22Rv1 (cell line): ENCODE measurements around the gene TMPRSS6.

Experiments used
- ZFX ChIP-seq: fragments of 450-650 bp; IDR thresholded peaks from 2 replicates; pipeline ENCODE4 v1.6.1; 2017; ENCODE audit warnings: antibody characterized with exemption, borderline replicate concordance
- TF ChIP-seq, protein P1 (sequence below): fragments of 450-650 bp; IDR thresholded peaks from 2 replicates; pipeline ENCODE4 v1.5.1; 2017; ENCODE audit warnings: mild to moderate bottlenecking

DNA sequence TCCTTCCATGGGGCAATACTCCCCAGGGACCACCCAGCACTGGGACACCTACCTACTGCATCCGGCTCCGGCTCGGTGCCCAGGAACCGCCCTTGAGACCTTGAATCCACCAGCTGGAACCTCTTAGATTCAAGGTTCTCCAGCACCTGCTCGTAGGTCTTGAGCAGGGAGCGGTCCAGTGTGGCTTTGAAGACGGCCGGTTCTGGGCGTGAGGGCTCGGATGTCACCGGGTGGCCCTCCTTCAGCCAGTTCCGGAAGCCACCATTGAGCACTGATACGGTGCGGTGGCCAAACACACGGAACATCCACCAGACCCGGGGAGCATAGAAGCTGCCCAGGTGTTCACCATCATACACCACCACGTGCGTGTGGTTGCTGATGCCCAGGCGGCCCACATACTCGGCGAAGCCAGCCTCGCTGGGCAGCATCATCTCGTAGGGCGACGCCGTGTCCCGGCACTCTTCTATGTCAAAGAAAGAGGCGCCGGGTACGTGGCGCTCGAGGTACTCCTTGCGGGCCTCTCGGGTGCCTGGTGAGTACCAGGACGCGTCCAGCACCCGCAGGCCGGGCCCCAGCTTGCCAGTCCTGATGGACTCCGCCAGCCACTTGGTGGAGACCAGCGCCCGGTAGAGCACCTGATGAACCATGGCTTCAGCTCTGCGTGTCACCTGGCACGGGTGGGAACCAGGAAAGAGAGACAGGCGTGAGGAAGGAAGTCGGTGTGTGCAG, 91.3 kb downstream of the TMPRSS6 start:
- TF ChIP-seq, protein P1, sequence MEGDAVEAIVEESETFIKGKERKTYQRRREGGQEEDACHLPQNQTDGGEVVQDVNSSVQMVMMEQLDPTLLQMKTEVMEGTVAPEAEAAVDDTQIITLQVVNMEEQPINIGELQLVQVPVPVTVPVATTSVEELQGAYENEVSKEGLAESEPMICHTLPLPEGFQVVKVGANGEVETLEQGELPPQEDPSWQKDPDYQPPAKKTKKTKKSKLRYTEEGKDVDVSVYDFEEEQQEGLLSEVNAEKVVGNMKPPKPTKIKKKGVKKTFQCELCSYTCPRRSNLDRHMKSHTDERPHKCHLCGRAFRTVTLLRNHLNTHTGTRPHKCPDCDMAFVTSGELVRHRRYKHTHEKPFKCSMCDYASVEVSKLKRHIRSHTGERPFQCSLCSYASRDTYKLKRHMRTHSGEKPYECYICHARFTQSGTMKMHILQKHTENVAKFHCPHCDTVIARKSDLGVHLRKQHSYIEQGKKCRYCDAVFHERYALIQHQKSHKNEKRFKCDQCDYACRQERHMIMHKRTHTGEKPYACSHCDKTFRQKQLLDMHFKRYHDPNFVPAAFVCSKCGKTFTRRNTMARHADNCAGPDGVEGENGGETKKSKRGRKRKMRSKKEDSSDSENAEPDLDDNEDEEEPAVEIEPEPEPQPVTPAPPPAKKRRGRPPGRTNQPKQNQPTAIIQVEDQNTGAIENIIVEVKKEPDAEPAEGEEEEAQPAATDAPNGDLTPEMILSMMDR: no peak
- no peak for TF ChIP-seq ZFX
